Activated naive CD4-positive, alpha-beta T cell treated with anti-CD3 and anti-CD28 coated beads, Interleukin-2, amount 10 ng/mL, durations not matched to agents 7 days and 5 days (primary cell): Measurements from ENCODE around the gene ADCY5.

Experiments used
- CTCF ChIA-PET: fragments of 350-600 bp; sonication (Branson Sonifier 250); formaldehyde crosslinking; loops from one replicate; lab custom pipeline; 2021; ENCODE audit warnings: antibody characterized with exemption; lab: Charles Lee
- DNase-seq: peaks from one replicate; pipeline ENCODE4 v3.0.0-alpha.2; 2020
- H3K27ac Mint-ChIP-seq: one replicate; pipeline ENCODE4 v1.8.0; 2021; ENCODE audit warnings: mild to moderate bottlenecking, moderate library complexity, mixed read lengths
- H3K27me3 Mint-ChIP-seq: one replicate; pipeline ENCODE4 v1.8.0; 2021; ENCODE audit warnings: mild to moderate bottlenecking, mixed read lengths
- H3K36me3 Mint-ChIP-seq: one replicate; pipeline ENCODE4 v1.8.0; 2021; ENCODE audit warnings: mixed read lengths
- H3K4me1 Mint-ChIP-seq: one replicate; pipeline ENCODE4 v1.8.0; 2021; ENCODE audit warnings: mixed read lengths
- H3K4me3 Mint-ChIP-seq: one replicate; pipeline ENCODE4 v1.8.0; 2021; ENCODE audit warnings: mild to moderate bottlenecking, moderate library complexity, mixed read lengths
- H3K9me3 Mint-ChIP-seq: one replicate; pipeline ENCODE4 v1.8.0; 2021; ENCODE audit warnings: mixed read lengths

Gene ADCY5

GRCh38 chr3:123319760-123320159 is 129.1 kb downstream of the ADCY5 start:
- Mint-ChIP-seq H3K4me3 (no peak overlapping the region), H3K4me1 (no peaks in the 10 kb centered on the region), H3K36me3 (no peaks in the 10 kb centered on the region), H3K27ac (no peak overlapping the region), H3K27me3 (peaks cover 43% of the 10 kb centered on the region), H3K9me3 (no peaks in the 10 kb centered on the region)
- CTCF ChIA-PET, result interaction anchor here (1.1 kb wide), 1 partner anchor 10 kb away, joined by 4 read pairs; no protein-coding TSS in a partner anchor
- DNase-seq, result no peak

DNA sequence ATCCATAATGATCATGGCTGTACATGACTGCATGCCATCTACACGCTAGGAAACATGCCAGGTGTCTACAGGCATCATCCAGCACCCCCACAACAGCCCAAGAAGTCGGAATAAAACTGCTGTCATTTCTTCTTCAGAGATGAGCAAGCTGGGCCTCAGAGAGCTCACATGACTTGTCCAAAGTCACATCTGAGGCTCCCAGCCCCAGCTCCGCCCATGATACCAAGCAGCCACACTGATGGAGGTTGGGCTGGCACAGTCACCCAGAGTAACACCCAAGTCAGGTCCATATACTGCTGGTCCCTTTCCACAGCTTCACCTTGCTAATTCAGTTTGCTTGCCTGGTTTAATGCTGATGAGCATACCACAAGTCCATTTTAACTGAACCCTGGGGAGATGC is 130.5 kb downstream of the ADCY5 start:
- no peak for DNase-seq
- H3K4me1 Mint-ChIP-seq, result no peaks in the 10 kb centered on the region
- H3K9me3 Mint-ChIP-seq, result no peaks in the 10 kb centered on the region
- H3K27me3 Mint-ChIP-seq, result peaks cover 44% of the 10 kb centered on the region
- CTCF ChIA-PET, result no interaction called here
- H3K36me3 Mint-ChIP-seq, result no peaks in the 10 kb centered on the region
- H3K4me3 Mint-ChIP-seq, result no peak overlapping the region
- H3K27ac Mint-ChIP-seq, result no peak overlapping the region

GRCh38 chr3:123317716-123318115 is 131.2 kb downstream of the ADCY5 start:
- DNase-seq, result no peak
- no peak overlapping the region for H3K4me3 Mint-ChIP-seq
- H3K9me3 Mint-ChIP-seq, result no peaks in the 10 kb centered on the region
- no peak overlapping the region for H3K27ac Mint-ChIP-seq
- peaks cover 48% of the 10 kb centered on the region for H3K27me3 Mint-ChIP-seq
- no peaks in the 10 kb centered on the region for H3K4me1 Mint-ChIP-seq
- CTCF ChIA-PET, result no interaction called here
- no peaks in the 10 kb centered on the region for H3K36me3 Mint-ChIP-seq

- H3K27me3 Mint-ChIP-seq, result peaks cover 43% of the 10 kb centered on the region
- no peak for DNase-seq
- no peaks in the 10 kb centered on the region for H3K36me3 Mint-ChIP-seq
Observed at GRCh38 chr3:123315271-123315595, 133.7 kb downstream of the ADCY5 start.

GRCh38 chr3:123314359-123315270 is 134.3 kb downstream of the ADCY5 start:
- CTCF ChIA-PET, result no interaction called here
- Mint-ChIP-seq H3K9me3 (no peaks in the 10 kb centered on the region), H3K27me3 (peaks cover 41% of the 10 kb centered on the region), H3K4me1 (no peaks in the 10 kb centered on the region), H3K4me3 (no peak overlapping the region), H3K27ac (no peak overlapping the region), H3K36me3 (no peaks in the 10 kb centered on the region)
- DNase-seq, result no peak

More at GRCh38 chr3:123315271-123315595, 133.7 kb downstream of the ADCY5 start:
- Mint-ChIP-seq H3K9me3 (no peaks in the 10 kb centered on the region), H3K4me3 (no peak overlapping the region), H3K4me1 (no peaks in the 10 kb centered on the region), H3K27ac (no peak overlapping the region)
- CTCF ChIA-PET, result no interaction called here

DNA sequence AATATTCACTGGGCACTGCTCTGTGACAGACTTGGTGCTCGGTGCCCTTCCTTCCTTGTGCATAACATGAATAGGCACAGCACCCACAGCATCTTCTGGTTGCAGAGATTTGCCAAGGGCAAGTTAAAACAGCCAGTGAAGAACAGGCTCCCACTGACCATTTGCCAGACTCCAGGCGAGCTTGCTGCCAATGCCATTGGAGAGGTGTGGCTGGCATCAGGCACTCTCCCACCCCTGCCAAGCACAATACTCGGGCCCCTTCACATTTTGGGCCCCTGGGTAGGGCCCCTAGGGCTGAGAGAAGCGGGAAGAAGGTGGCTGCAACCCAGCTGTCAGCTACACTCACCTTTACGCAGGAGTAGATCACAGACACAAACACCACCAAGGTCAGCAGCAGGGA is 135.0 kb downstream of the ADCY5 start:
- CTCF ChIA-PET, result no interaction called here
- Mint-ChIP-seq H3K27ac (no peak overlapping the region), H3K27me3 (peaks cover 39% of the 10 kb centered on the region), H3K36me3 (no peaks in the 10 kb centered on the region), H3K9me3 (no peaks in the 10 kb centered on the region), H3K4me1 (no peaks in the 10 kb centered on the region), H3K4me3 (no peak overlapping the region)
- DNase-seq, result no peak

GRCh38 chr3:123312331-123313265 is 136.3 kb downstream of the ADCY5 start:
- CTCF ChIA-PET, result no interaction called here
- H3K36me3 Mint-ChIP-seq, result no peaks in the 10 kb centered on the region

DNA sequence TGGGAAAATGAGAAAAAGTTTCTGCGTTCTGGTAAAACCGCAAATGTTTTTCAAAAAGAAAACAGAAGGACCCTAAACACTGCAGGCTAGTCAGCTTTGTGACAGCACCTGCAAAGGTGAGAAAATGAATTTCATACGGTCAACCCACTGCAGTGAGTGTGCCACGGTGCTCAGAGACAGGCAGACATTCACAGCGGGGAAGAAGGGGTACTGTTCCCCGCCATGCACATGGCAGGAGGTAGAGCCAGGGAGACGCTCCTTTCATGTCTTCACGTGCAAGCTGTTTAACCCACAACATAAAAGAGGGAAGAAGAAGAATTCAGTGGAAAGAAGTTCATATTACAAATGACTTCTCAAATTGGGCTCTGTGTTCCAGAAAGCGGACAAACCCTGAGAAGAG is 137.7 kb downstream of the ADCY5 start:
- CTCF ChIA-PET, result no interaction called here
- Mint-ChIP-seq H3K36me3 (no peaks in the 10 kb centered on the region), H3K4me3 (no peak overlapping the region), H3K9me3 (no peaks in the 10 kb centered on the region), H3K27me3 (peaks cover 36% of the 10 kb centered on the region), H3K27ac (no peak overlapping the region), H3K4me1 (no peaks in the 10 kb centered on the region)
- DNase-seq, result no peak

More at GRCh38 chr3:123312331-123313265, 136.3 kb downstream of the ADCY5 start:
- no peak for DNase-seq
- H3K27ac Mint-ChIP-seq, result no peak overlapping the region
- no peak overlapping the region for H3K4me3 Mint-ChIP-seq
- peaks cover 38% of the 10 kb centered on the region for H3K27me3 Mint-ChIP-seq
- H3K4me1 Mint-ChIP-seq, result no peaks in the 10 kb centered on the region
- H3K9me3 Mint-ChIP-seq, result no peaks in the 10 kb centered on the region

DNA sequence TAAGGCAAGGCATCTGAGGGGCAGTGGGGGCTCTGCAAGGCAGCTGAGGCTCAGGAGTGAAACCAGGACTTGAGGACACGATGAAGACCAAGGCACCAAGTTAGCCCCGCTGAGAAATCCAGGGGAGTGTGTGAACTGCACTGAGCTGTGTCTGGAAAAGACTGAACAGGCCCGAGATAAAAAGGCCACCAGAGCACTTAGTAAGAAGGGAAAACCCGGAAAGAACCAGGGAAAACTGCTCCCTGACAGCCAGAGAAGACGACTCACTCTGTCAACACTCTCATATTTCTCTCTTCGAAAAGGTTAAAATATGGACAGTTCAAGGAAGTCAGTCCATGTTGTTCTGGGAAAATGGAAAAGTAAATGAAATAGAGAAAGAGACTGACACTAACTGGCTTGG is 138.1 kb downstream of the ADCY5 start:
- no peaks in the 10 kb centered on the region for H3K9me3 Mint-ChIP-seq
- peaks cover 33% of the 10 kb centered on the region for H3K27me3 Mint-ChIP-seq
- no peaks in the 10 kb centered on the region for H3K36me3 Mint-ChIP-seq
- H3K4me1 Mint-ChIP-seq, result no peaks in the 10 kb centered on the region
- no peak for DNase-seq
- CTCF ChIA-PET, result no interaction called here
- H3K27ac Mint-ChIP-seq, result no peak overlapping the region
- H3K4me3 Mint-ChIP-seq, result no peak overlapping the region

GRCh38 chr3:123310186-123310585 is 138.7 kb downstream of the ADCY5 start:
- H3K27me3 Mint-ChIP-seq, result peaks cover 28% of the 10 kb centered on the region
- CTCF ChIA-PET, result no interaction called here

GRCh38 chr3:123307064-123307463 is 141.8 kb downstream of the ADCY5 start:
- Mint-ChIP-seq H3K9me3 (no peaks in the 10 kb centered on the region), H3K27ac (no peak overlapping the region), H3K4me3 (no peak overlapping the region), H3K27me3 (peaks cover 27% of the 10 kb centered on the region), H3K36me3 (no peaks in the 10 kb centered on the region), H3K4me1 (no peaks in the 10 kb centered on the region)
- no peak for DNase-seq
- CTCF ChIA-PET, result no interaction called here

More at GRCh38 chr3:123310186-123310585, 138.7 kb downstream of the ADCY5 start:
- no peaks in the 10 kb centered on the region for H3K36me3 Mint-ChIP-seq
- H3K27ac Mint-ChIP-seq, result no peak overlapping the region
- H3K4me1 Mint-ChIP-seq, result no peaks in the 10 kb centered on the region
- no peak overlapping the region for H3K4me3 Mint-ChIP-seq
- DNase-seq, result no peak
- H3K9me3 Mint-ChIP-seq, result no peaks in the 10 kb centered on the region

GRCh38 chr3:123305192-123305591 is 143.7 kb downstream of the ADCY5 start:
- Mint-ChIP-seq H3K27ac (no peak overlapping the region), H3K9me3 (no peaks in the 10 kb centered on the region), H3K4me3 (no peak overlapping the region), H3K27me3 (peaks cover 22% of the 10 kb centered on the region), H3K36me3 (no peaks in the 10 kb centered on the region), H3K4me1 (no peaks in the 10 kb centered on the region)
- CTCF ChIA-PET, result no interaction called here
- DNase-seq, result no peak

- H3K27ac Mint-ChIP-seq, result no peak overlapping the region
- no peaks in the 10 kb centered on the region for H3K4me1 Mint-ChIP-seq
- H3K27me3 Mint-ChIP-seq, result peaks cover 22% of the 10 kb centered on the region
- no peaks in the 10 kb centered on the region for H3K9me3 Mint-ChIP-seq
- H3K4me3 Mint-ChIP-seq, result no peak overlapping the region
- DNase-seq, result no peak
- CTCF ChIA-PET, result no interaction called here
- H3K36me3 Mint-ChIP-seq, result no peaks in the 10 kb centered on the region
Observed at GRCh38 chr3:123303976-123304560, 144.8 kb downstream of the ADCY5 start.

GRCh38 chr3:123302961-123303360 is 145.9 kb downstream of the ADCY5 start:
- Mint-ChIP-seq H3K27me3 (peaks cover 24% of the 10 kb centered on the region), H3K9me3 (no peaks in the 10 kb centered on the region), H3K4me3 (no peak overlapping the region), H3K4me1 (no peaks in the 10 kb centered on the region), H3K36me3 (no peaks in the 10 kb centered on the region), H3K27ac (no peak overlapping the region)
- CTCF ChIA-PET, result no interaction called here
- no peak for DNase-seq
